ENCODE results near the gene NRIP2.
A peak's percentile ranks its signal among the peaks of the same experiment; 100 is the strongest.

NRIP2 gene

DNA sequence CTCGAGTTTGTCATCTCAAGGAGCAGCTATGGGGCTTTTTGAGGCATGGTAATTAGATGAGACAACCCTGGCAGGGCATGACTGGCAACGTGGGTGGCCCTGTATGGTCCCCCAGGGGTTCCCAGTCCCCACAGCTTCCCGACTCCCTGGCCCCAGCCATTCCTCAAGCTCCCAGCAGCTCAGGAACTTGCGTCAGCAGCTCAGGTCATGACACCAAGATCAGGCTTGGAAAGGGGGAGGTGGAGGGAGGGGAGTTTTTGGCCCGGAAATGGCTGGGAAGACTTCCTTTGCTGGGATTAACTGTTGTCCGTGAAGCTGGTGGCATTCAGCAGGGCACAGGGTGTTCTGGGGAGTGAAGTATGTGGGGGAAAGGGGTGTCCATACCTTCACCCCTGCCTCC lies 10.4 kb upstream of the NRIP2 start:
- no peak for DNase-seq (ENCODE audit: low read depth)

GRCh38 chr12:2844786-2845185 lies 10.0 kb upstream of the NRIP2 start:
- DNase-seq (ENCODE audit: low read depth): no peak

- DNase-seq (ENCODE audit: low read depth): no peak
Observed at GRCh38 chr12:2842948-2843347, 8.1 kb upstream of the NRIP2 start.

- no peak for DNase-seq (ENCODE audit: low read depth)
Observed at GRCh38 chr12:2841056-2841650, 6.3 kb upstream of the NRIP2 start.

GRCh38 chr12:2836574-2836973 lies 1.7 kb upstream of the NRIP2 start:
- no peak for DNase-seq (ENCODE audit: low read depth)

GRCh38 chr12:2835691-2836403 lies 1.0 kb upstream of the NRIP2 start:
- no peak for DNase-seq (ENCODE audit: low read depth)

DNA sequence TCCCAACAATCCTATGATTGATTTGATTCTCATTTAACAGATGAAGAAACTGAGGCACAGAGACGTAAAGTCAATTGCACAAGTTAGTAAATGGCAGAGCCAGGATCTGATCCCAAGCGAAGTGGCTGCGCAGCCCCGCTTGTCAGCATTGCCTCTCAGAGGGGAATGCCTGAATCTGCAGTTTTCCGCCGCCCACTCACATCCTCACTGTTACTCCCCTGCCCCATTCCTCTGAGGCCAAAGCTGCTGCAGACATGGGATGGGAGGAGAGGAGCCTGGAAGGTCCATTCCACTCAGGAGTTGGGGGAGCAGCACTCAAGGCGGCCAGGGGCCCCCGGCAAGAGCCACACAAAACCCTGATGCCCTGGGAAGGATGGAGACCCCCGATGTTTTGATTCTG lies 1.0 kb downstream of the NRIP2 start:
- DNase-seq (ENCODE audit: low read depth): no peak

GRCh38 chr12:2833327-2833726 lies 1.5 kb downstream of the NRIP2 start:
- DNase-seq (ENCODE audit: low read depth): no peak

DNA sequence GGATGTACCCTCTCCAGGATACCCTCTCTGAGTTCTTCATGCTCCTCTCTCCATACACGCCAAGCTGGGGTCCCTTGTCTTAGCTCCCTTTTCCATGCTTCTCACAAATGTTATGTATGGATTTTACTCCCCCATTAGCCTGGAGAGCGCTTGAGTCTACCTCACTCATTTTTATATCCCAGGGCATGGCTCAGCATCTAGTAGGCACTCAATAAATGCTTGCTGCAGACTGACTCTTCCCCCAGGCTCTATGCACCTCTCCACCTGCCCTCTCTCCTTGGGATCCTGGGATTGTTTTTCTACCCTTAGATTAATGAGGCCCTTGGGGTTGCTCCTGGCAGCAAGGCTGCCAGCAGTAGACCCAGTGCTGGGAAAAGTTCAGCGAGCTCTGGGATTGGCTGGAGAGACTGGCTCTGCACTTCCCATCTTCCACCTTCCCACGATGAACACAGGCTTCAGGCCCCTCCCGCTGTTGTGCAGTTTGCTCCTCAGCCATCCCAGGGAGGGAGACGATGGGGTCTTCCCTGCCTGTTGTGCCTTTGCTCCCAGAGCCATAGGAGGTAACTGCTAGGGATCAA lies 2.2 kb downstream of the NRIP2 start:
- DNase-seq (ENCODE audit: low read depth): no peak

- DNase-seq (ENCODE audit: low read depth): no peak
Observed at GRCh38 chr12:2829275-2829674, 5.6 kb downstream of the NRIP2 start.

DNA sequence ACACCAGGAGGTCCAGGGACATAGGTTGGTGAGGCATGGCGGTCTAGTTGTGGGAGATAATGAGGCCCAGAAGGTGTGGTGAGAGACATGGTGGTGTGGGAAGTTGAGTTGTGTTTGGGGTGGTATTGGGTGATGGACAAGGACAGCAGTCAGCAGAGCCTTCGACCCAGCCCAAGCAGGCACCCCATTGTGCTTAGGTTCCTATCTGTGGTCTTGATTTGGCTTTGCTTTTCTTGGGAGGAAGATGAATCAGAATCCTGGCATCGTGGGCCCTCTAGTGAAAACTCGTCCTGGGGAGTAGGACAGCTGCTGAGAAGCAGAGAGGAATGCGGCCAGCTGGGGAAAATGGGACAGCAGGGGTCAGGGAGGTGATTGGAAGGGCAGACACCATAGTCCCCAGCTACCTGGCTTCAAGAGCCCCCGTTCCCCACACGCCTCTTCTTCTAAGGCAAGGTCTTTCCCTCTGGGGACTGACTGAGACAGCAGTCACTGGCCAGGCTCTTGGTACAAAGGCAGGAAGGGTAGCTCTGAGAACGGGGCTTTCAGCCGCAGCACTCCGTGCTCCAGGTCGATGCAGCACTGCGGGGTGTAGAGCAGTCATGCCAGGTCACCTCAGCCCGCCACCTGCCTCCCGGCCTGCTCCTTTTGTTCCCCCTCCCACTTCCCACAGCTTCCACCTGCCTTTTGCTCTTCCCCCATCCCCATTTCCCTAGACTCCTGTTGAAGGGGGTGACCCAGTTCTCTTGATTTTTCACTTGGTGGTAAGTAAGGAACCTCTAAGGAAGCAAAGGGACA lies 7.9 kb downstream of the NRIP2 start:
- DNase-seq (ENCODE audit: low read depth): no peak

DNA sequence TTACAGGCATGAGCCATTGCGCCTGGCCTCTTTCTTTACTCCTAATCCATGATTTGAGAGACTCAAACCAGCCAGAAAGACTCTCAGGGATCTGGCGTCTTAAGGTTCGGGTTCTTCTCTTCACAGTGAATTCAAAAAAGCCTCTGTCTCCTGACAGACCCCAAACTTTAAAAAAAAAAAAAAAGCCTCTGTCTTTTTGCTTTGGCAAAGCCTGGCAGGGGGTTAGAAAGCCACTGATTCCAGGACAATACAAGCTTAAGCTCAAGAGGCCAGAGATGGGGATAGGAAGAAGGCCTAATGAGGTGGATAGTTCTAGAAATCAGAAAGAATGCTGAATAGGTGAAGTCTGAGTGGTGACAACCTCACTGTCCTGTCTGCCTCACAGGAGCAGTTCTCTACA lies 8.8 kb downstream of the NRIP2 start:
- no peak for DNase-seq (ENCODE audit: low read depth)

DNA sequence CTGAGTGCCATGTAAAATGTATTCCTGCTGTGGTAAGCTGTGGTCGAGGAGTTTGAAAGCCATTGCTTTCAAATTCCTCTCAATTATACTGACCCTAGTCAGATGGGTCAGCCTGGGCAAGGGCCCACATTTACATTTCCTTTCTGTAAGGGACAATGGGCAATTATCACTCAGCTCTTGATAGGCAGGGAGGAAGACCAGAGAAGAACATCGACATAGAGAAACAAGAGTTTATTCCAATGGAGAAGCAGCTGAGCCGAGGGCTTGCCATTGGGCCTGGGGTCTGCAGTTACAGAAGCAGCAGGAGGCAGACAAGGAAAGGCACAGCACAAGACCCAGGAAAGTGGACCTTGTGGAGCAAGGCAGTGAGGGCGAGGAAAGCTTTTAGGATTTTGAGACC lies 9.7 kb downstream of the NRIP2 start:
- no peak for DNase-seq (ENCODE audit: low read depth)

DNA sequence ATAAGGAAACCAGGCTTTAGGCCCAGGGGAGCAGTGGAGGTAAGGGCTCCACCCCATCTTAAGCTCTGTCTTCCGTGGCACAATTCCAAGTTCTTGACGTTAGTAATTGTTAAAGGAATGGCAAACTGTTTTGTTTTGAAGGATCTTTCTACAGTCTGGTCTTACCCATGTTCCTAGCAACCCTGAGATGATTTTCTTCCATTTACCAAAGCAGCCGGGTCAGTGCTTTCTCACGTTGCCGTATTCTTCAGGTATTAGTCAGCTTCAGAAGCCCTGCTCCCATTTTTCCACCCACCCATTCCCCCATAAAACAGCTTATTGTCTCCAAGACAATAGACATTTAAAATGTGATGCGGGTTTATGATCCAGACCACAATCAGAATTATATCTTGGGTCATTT lies 10.3 kb downstream of the NRIP2 start:
- DNase-seq (ENCODE audit: low read depth): no peak

DNA sequence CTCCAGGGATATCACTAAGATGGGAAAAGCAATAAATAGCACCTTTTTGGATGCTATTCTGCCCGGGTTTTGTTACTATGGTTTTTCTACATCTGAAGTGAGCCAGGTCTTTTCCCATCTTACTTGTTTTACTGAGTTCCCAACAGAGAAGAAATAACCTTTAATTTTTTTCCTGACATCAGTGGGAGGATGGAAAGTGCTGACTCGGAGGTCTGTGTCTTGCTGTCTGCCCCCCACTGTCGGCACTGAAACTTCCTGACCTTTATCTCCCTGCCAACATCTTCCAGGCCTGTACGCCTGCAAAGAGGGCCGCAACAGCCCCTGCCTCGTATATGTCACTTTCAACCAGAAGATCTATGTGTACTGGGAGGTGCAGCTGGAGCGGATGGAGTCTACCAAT lies 11.4 kb downstream of the NRIP2 start:
- DNase-seq (ENCODE audit: low read depth): no peak

- no peak for DNase-seq (ENCODE audit: low read depth)
Observed at GRCh38 chr12:2820432-2820831, 14.4 kb downstream of the NRIP2 start.

DNA sequence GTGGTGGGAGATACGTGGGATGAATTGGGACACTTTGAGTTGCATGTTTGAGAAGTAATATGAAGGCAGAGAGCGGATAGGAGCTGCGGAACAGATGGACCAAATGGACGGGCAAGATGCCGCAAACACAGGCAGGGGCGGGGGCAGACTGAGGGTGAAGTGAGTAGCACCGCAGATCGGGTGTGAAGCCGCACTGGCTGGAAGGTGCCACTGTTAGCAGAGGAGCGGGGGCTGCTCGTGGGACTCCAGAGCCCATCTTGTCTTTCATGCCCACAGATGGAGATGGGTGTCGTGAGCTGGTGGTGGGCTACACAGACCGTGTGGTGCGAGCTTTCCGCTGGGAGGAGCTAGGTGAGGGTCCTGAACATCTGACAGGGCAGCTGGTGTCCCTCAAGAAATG lies 15.0 kb downstream of the NRIP2 start:
- no peak for DNase-seq (ENCODE audit: low read depth)

- DNase-seq (ENCODE audit: low read depth): peak; percentile 53
Observed at GRCh38 chr12:2813214-2814185, 21.3 kb downstream of the NRIP2 start.

DNA sequence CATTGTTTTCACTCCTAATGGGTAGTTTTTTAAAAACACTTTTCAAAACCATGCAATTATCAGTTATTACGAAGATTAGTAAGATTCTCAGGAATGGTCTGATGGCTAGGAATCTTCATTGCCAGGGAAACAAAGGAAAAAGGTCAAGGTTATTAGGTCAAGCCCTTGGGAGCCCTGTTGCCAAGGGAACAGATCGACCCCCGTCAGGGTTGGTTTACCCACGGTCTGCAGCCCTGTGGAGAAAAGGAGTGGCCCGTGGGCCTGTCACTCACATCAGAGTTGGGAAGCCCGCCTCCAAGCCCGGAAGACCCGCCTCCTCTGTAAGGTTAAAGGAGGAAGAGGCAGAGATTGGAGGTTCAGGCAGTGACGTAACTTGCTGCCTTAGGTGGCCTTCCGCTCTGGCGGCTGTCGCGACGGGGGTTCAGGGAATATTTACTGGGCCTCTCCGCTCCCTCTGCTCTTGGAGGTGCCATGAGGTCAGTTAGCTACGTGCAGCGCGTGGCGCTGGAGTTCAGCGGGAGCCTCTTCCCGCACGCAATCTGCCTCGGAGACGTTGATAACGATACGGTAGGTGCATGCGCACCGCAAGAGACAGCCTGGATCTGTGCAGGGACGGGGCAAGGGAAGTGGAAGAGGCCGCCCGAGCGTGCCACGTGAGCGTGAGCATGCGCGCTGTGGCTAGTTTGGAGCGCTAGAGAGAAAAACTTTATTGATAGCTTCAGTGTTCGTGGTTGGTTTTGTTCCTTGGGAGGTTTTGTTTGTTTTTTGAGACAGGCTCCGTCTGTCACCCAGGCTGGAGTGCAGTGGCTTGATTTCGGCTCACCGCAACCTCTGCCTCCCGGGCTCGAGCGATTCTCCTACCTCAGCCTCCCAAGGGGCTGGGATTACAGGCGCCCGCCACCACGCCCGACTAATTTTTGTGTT lies 22.3 kb downstream of the NRIP2 start, which contains the start of gene ITFG2:
ITFG2 (plus strand) TSS at position 379 of the 924 bp plus-strand sequence; CDS start at position 472, 93 bp downstream.
- peak; percentile 97 for DNase-seq (ENCODE audit: low read depth)

- no peak for DNase-seq (ENCODE audit: low read depth)
Observed at GRCh38 chr12:2811801-2812200, 23.0 kb downstream of the NRIP2 start.

All from fibroblast of the conjunctiva (primary cell).